DND-41 (cell line): ENCODE measurements around the gene SPATC1L.

Experiments
- ATAC-seq: fragments of 200-7000 bp; cut with Tn5 transposase; 3 replicates; pipeline ENCODE4 v1.9.1; 2021; ENCODE audit warnings: low read depth; ENCODE audit not compliant: insufficient read depth
- DNase-seq: peaks from one replicate; pipeline ENCODE4 v3.0.0-alpha.2; 2020
- H2AFZ ChIP-seq: 2 replicates; pipeline ENCODE4 v1.6.0; 2012; ENCODE audit warnings: low read depth, low read length
- H3K27ac ChIP-seq: 2 replicates; pipeline ENCODE4 v1.5.1; 2012; ENCODE audit warnings: low read length, inconsistent platforms
- H3K27me3 ChIP-seq: fragments of 200-600 bp; sonication (generic); 2 replicates; pipeline ENCODE4 v1.6.0; 2012; ENCODE audit warnings: low read length, mild to moderate bottlenecking, inconsistent platforms; ENCODE audit not compliant: insufficient read depth, poor library complexity
- H3K36me3 ChIP-seq: 2 replicates; pipeline ENCODE4 v1.5.1; 2012; ENCODE audit warnings: low read length, inconsistent platforms; ENCODE audit not compliant: insufficient read depth
- H3K4me1 ChIP-seq: 2 replicates; pipeline ENCODE4 v1.5.1; 2012; ENCODE audit warnings: mild to moderate bottlenecking, low read length; ENCODE audit not compliant: insufficient read depth
- H3K4me2 ChIP-seq: 2 replicates; pipeline ENCODE4 v1.6.0; 2012; ENCODE audit warnings: mild to moderate bottlenecking, moderate library complexity, low read length, inconsistent platforms; ENCODE audit not compliant: insufficient read depth
- H3K4me3 ChIP-seq, 2 experiments: fragments of 200-600 bp in 1 of 2; shearing (Covaris generic) in 1 of 2; 2 replicates each; pipeline ENCODE4 v1.5.1; 2012 to 2016; ENCODE audit warnings: inconsistent platforms in 2 of 2, low read length in 2 of 2, mild to moderate bottlenecking in 2 of 2, low read depth in 1 of 2, moderate library complexity in 1 of 2
- H3K79me2 ChIP-seq: 2 replicates; pipeline ENCODE4 v1.6.0; 2012; ENCODE audit warnings: low read length, inconsistent platforms; ENCODE audit not compliant: insufficient read depth
- H3K9ac ChIP-seq: 2 replicates; pipeline ENCODE4 v1.6.0; 2012; ENCODE audit warnings: low read depth, mild to moderate bottlenecking, inconsistent platforms, low read length, moderate library complexity
- H3K9me3 ChIP-seq: 2 replicates; pipeline ENCODE4 v1.5.1; 2012; ENCODE audit warnings: low read length, moderate library complexity, mild to moderate bottlenecking, inconsistent platforms; ENCODE audit not compliant: insufficient read depth, severe bottlenecking
- H4K20me1 ChIP-seq: 2 replicates; pipeline ENCODE4 v1.6.0; 2012; ENCODE audit warnings: low read length; ENCODE audit not compliant: insufficient read depth
- CTCF ChIP-seq: IDR thresholded peaks from 2 replicates; pipeline ENCODE4 v1.5.1; 2012; ENCODE audit warnings: borderline replicate concordance, low read length, moderate library complexity, mild to moderate bottlenecking; ENCODE audit not compliant: poor library complexity, severe bottlenecking; ENCODE audit errors: extremely low read depth
- EZH2 ChIP-seq: IDR thresholded peaks from 3 replicates; pipeline ENCODE4 v1.6.1; 2012; ENCODE audit warnings: borderline replicate concordance, low read depth, mild to moderate bottlenecking, moderate library complexity, low read length, inconsistent platforms; ENCODE audit not compliant: severe bottlenecking

The SPATC1L gene

DNA sequence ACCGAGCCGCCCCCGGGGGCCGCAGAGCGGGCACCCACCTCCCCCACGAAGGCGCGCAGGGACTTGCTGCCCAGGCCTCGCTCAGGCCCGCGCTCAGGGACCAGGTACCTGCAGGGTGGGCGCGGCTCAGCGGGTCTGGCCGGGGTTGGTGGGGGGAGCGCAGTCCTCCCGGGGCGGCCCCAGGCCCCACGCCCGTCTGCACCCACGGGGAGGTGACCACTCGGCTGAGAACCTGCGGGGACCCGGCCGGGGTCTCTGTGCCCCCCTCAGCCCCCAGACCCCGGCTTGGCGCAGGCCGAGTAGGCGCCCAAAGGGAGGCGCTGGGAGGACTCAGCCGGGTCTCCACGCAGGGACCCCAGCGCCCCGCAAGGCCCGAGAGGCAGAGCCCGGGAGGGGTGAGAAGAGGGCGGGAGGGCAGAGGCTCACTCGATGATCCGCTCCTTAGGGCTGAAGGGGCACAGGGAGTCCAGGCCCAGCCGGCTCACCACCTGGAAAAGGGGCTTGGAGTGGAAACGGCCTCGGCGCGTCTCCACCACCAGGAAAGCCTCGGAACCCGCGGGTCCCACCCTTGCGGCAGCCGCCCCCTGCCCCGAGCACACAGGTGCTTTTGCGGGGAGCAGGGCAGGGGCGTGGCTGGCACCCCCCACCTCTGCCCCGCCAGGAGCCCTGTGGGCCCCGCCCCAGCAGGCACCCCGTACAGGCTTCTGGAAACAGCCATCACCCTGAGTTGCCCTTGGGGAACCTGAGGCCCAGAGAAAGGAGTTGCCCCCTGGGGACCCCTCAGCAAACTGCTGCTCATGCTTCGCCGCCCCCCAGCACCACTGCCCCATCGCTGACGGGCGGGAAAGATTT is 38.2 kb downstream of the SPATC1L start:
- ATAC-seq (no peak), DNase-seq (no peak)
- H3K4me1 ChIP-seq, result peaks cover 7% of the 10 kb centered on the region; the same call in 1 of the 2 replicates
- no peaks in the 10 kb centered on the region for H3K9me3 ChIP-seq
- no peaks in the 10 kb centered on the region for H3K36me3 ChIP-seq
- no peaks in the 10 kb centered on the region for H3K27me3 ChIP-seq
- no peak overlapping the region for H3K4me2 ChIP-seq
- H3K27ac ChIP-seq, result no peak overlapping the region
- no peaks in the 10 kb centered on the region for H3K79me2 ChIP-seq
- no peak for TF ChIP-seq CTCF
- TF ChIP-seq EZH2, result no peak
- H4K20me1 ChIP-seq, result no peaks in the 10 kb centered on the region
- H3K9ac ChIP-seq, result no peak overlapping the region
- H3K4me3 ChIP-seq, result no peak overlapping the region
- no peak overlapping the region for H2AFZ ChIP-seq

- Histone ChIP-seq H3K27ac (no peak overlapping the region), H3K4me2 (no peak overlapping the region), H3K79me2 (no peaks in the 10 kb centered on the region), H3K9me3 (no peaks in the 10 kb centered on the region), H3K9ac (no peak overlapping the region), H4K20me1 (no peaks in the 10 kb centered on the region), H3K4me1 (peaks cover 7% of the 10 kb centered on the region; the same call in 1 of the 2 replicates), H3K27me3 (no peaks in the 10 kb centered on the region), H2AFZ (no peak overlapping the region), H3K4me3 (no peak overlapping the region), H3K36me3 (no peaks in the 10 kb centered on the region)
- no peak for DNase-seq
- TF ChIP-seq CTCF (no peak), EZH2 (no peak)
- ATAC-seq, result no peak
These were observed 39.0 kb downstream of the SPATC1L start for GRCh38 chr21:46145159-46145839.

- Histone ChIP-seq H4K20me1 (no peaks in the 10 kb centered on the region), H3K27me3 (no peaks in the 10 kb centered on the region), H2AFZ (no peak overlapping the region), H3K4me1 (peaks cover 7% of the 10 kb centered on the region; the same call in 1 of the 2 replicates), H3K9me3 (no peaks in the 10 kb centered on the region), H3K9ac (no peak overlapping the region), H3K36me3 (no peaks in the 10 kb centered on the region), H3K27ac (no peak overlapping the region), H3K4me2 (no peak overlapping the region), H3K79me2 (no peaks in the 10 kb centered on the region), H3K4me3 (no peak overlapping the region)
- DNase-seq (no peak), ATAC-seq (no peak)
- TF ChIP-seq CTCF (no peak), EZH2 (no peak)
These were observed 39.7 kb downstream of the SPATC1L start for GRCh38 chr21:46144464-46145070.
